PC-9 (cell line): Measurements from ENCODE around the gene RPTOR. TPM values are rescaled to one million over a fixed set of nuclear protein-coding genes. Genes with fewer than 3 reads are reported as not detected.

ENCODE experiments used
- BruUV-seq: library from RNA; stranded (reverse); fragments of 400-500 nt; replicated peaks from 2 replicates; lab custom pipeline; 2021; lab: Mats Ljungman, UMichigan
- CTCF ChIA-PET: fragments of 300-600 bp; sonication (Branson Sonifier 250); formaldehyde crosslinking; loops from one replicate; lab custom pipeline; 2022; ENCODE audit warnings: antibody characterized with exemption; lab: Charles Lee
- POLR2A ChIA-PET: fragments of 300-600 bp; sonication (Branson Sonifier 250); formaldehyde crosslinking; loops from one replicate; lab custom pipeline; 2022; ENCODE audit warnings: antibody characterized with exemption; ENCODE audit not compliant: unreplicated experiment; lab: Charles Lee
- DNase-seq, 2 experiments: peaks; one replicate each; pipeline versions ENCODE4 v3.0.0 to v3.0.0-alpha.2; 2015 to 2022; ENCODE audit warnings: mixed read lengths in 1 of 2
- H2AFZ ChIP-seq: fragments of 200-600 bp; sonication (generic); 2 replicates; pipeline ENCODE4 v1.8.1; 2017; ENCODE audit warnings: antibody characterized with exemption
- H3F3A ChIP-seq: fragments of 200-600 bp; sonication (generic); 2 replicates; pipeline ENCODE4 v1.8.1; 2017; ENCODE audit warnings: antibody characterized with exemption, mild to moderate bottlenecking, low read depth; ENCODE audit not compliant: insufficient read depth
- H3K27ac ChIP-seq: fragments of 200-600 bp; sonication (generic); 2 replicates; pipeline ENCODE4 v1.6.1; 2016; ENCODE audit warnings: mixed run types
- H3K27me3 ChIP-seq: fragments of 200-600 bp; sonication (generic); 2 replicates; pipeline ENCODE4 v1.6.1; 2016; ENCODE audit warnings: low read depth, mixed run types; ENCODE audit not compliant: insufficient read depth
- H3K36me3 ChIP-seq: fragments of 200-600 bp; sonication (generic); 2 replicates; pipeline ENCODE4 v1.6.1; 2016; ENCODE audit warnings: low read depth, mixed run types
- H3K4me1 ChIP-seq: fragments of 200-600 bp; sonication (generic); replicated peaks from 2 replicates; pipeline ENCODE4 v1.6.1; 2016; ENCODE audit warnings: mixed run types; ENCODE audit not compliant: insufficient read depth
- H3K4me2 ChIP-seq: fragments of 200-600 bp; sonication (generic); 2 replicates; pipeline ENCODE4 v1.6.1; 2017; ENCODE audit warnings: mixed run types
- H3K4me3 ChIP-seq: fragments of 200-600 bp; sonication (generic); 2 replicates; pipeline ENCODE4 v1.6.1; 2016; ENCODE audit warnings: mixed run types
- H3K79me2 ChIP-seq: fragments of 200-600 bp; sonication (generic); 2 replicates; pipeline ENCODE4 v1.6.1; 2017; ENCODE audit warnings: low read depth, mixed run types
- H3K9me2 ChIP-seq: fragments of 200-600 bp; sonication (generic); 2 replicates; pipeline ENCODE4 v1.8.1; 2017; ENCODE audit warnings: mild to moderate bottlenecking; ENCODE audit not compliant: insufficient read depth
- H3K9me3 ChIP-seq: fragments of 200-600 bp; sonication (generic); 2 replicates; pipeline ENCODE4 v1.8.1; 2016; ENCODE audit warnings: low read depth; ENCODE audit not compliant: insufficient read depth
- H4K20me1 ChIP-seq: fragments of 200-600 bp; sonication (generic); 2 replicates; pipeline ENCODE4 v1.8.1; 2017; ENCODE audit not compliant: insufficient read depth
- EZH2 ChIP-seq: fragments of 200-600 bp; sonication (generic); IDR thresholded peaks from 2 replicates; pipeline ENCODE4 v1.8.0; 2017; ENCODE audit warnings: antibody characterized with exemption, low read depth
- intact Hi-C: fragments of 100-400 bp; cut with micrococcal nuclease; formaldehyde crosslinking; loops from one replicate; pipeline ENCODE4 v1.10.0; 2022; ENCODE audit not compliant: unreplicated experiment
- total RNA-seq: library from RNA; stranded (reverse); gene quantifications from 2 replicates; pipeline ENCODE4 v1.2.3, GENCODE V29; 2021
- TF ChIP-seq, protein P1 (sequence below): fragments of 200-600 bp; sonication (generic); conservative IDR thresholded peaks from 2 replicates; pipeline ENCODE4 v1.6.1; 2017; ENCODE audit warnings: mixed run types, antibody characterized with exemption, mild to moderate bottlenecking, moderate library complexity

RPTOR gene
- total RNA-seq, 1 experiment from 2014 or later: 50.8 TPM

DNA sequence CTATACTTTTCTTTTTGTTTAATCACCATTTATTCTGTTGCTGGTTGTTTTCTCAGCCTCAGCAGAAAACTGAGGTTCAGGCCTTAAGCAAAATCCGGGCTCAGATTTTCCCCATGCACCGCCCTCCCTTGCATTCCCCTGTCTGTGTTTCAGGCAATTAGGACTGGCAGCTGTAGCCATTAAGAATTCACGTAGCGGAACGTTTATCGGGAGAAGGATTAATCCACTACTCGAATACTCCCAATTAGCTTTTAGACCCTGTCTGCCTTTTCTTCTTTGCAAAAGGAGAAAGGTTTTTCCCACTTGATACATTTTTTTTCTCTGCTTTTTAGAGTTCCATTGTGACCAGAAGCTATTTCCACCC is 173.1 kb downstream of the RPTOR start:
- Histone ChIP-seq H3K4me2 (no peak overlapping the region), H3K36me3 (no peaks in the 10 kb centered on the region), H3K27ac (no peak overlapping the region), H3K9me3 (no peaks in the 10 kb centered on the region), H2AFZ (no peak overlapping the region), H3K4me3 (no peak overlapping the region), H3K9me2 (no peaks in the 10 kb centered on the region), H4K20me1 (no peaks in the 10 kb centered on the region), H3F3A (peaks cover 18% of the 10 kb centered on the region; the same call in 1 of the 2 replicates), H3K4me1 (peaks cover 17% of the 10 kb centered on the region), H3K27me3 (no peaks in the 10 kb centered on the region), H3K79me2 (peaks cover 17% of the 10 kb centered on the region)
- TF ChIP-seq EZH2: no peak
- TF ChIP-seq, protein P1, sequence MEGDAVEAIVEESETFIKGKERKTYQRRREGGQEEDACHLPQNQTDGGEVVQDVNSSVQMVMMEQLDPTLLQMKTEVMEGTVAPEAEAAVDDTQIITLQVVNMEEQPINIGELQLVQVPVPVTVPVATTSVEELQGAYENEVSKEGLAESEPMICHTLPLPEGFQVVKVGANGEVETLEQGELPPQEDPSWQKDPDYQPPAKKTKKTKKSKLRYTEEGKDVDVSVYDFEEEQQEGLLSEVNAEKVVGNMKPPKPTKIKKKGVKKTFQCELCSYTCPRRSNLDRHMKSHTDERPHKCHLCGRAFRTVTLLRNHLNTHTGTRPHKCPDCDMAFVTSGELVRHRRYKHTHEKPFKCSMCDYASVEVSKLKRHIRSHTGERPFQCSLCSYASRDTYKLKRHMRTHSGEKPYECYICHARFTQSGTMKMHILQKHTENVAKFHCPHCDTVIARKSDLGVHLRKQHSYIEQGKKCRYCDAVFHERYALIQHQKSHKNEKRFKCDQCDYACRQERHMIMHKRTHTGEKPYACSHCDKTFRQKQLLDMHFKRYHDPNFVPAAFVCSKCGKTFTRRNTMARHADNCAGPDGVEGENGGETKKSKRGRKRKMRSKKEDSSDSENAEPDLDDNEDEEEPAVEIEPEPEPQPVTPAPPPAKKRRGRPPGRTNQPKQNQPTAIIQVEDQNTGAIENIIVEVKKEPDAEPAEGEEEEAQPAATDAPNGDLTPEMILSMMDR: no peak
- BruUV-seq: no TSS peak
- ChIA-PET POLR2A (no interaction called here), CTCF (no interaction called here)
- intact Hi-C loops: no loop called here
- no peak for DNase-seq

DNA sequence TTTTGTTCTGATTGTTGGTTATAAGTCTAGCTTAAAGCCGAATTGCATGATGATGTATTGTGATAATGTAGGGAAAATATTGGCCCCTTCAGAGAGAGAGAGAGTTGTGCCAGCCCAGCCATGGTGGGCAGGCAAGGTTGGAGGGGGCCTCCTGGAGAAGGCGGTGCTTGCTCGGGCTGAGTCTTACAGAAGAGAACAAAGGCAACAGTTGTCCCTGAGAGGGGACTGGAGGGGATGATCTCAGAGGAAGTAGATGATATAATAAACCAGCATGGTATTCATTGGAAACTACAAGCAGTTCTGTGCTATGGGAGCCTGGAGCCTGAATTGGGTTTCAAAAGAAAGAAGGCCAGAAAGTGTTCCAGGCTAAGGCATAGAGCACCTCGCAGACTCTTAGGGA is 173.8 kb downstream of the RPTOR start:
- Histone ChIP-seq H3K4me1 (peaks cover 17% of the 10 kb centered on the region), H3K27me3 (no peaks in the 10 kb centered on the region), H4K20me1 (no peaks in the 10 kb centered on the region), H3K4me3 (no peak overlapping the region), H3K79me2 (peaks cover 25% of the 10 kb centered on the region; the same call in 1 of the 2 replicates), H2AFZ (no peak overlapping the region), H3F3A (peaks cover 18% of the 10 kb centered on the region; the same call in 1 of the 2 replicates), H3K36me3 (no peaks in the 10 kb centered on the region), H3K9me2 (no peaks in the 10 kb centered on the region), H3K27ac (no peak overlapping the region; the same call in 1 of the 2 replicates), H3K9me3 (no peaks in the 10 kb centered on the region), H3K4me2 (no peak overlapping the region)
- TF ChIP-seq EZH2: no peak
- TF ChIP-seq, protein P1: no peak
- intact Hi-C loops: no loop called here
- no peak for DNase-seq
- POLR2A ChIA-PET: no interaction called here
- CTCF ChIA-PET: no interaction called here
- BruUV-seq: no TSS peak

DNA sequence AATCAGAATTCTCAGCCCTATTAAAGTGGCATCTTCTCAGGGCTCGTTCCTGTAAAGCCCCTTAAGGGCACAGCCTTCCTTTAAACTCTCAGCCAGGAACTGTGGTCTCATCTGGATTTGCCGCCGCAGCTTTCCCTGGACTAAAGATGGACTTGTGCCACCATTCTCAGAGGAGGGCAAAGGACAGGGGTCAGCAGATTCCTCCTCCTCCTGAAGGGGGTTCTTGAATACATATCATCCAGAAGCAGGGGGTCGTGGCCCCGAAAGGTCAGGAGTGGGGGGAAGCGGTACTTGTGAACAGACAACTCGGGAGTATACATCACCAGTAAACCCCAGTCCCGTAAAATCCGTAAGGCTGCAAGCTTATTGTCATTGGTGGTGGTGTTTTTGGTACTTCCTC is 174.8 kb downstream of the RPTOR start:
- TF ChIP-seq, protein P1: no peak
- TF ChIP-seq EZH2: no peak
- ChIA-PET POLR2A (no interaction called here), CTCF (no interaction called here)
- BruUV-seq: no TSS peak
- H3F3A ChIP-seq: peaks cover 18% of the 10 kb centered on the region; the same call in 1 of the 2 replicates
- no peak overlapping the region for H2AFZ ChIP-seq
- intact Hi-C loops: no loop called here
- H4K20me1 ChIP-seq: no peaks in the 10 kb centered on the region
- H3K79me2 ChIP-seq: peaks cover 33% of the 10 kb centered on the region; the same call in 1 of the 2 replicates
- peaks cover 20% of the 10 kb centered on the region for H3K4me1 ChIP-seq
- H3K36me3 ChIP-seq: no peaks in the 10 kb centered on the region
- no peak for DNase-seq
- no peaks in the 10 kb centered on the region for H3K27me3 ChIP-seq
- no peaks in the 10 kb centered on the region for H3K9me3 ChIP-seq
- H3K4me2 ChIP-seq: no peak overlapping the region
- no peaks in the 10 kb centered on the region for H3K9me2 ChIP-seq
- 0 out of 2 replicates have a peak overlapping the region, but pooled peaks have one; percentile 16 for H3K27ac ChIP-seq
- no peak overlapping the region for H3K4me3 ChIP-seq
